Activated T-cell treated with anti-CD3 and anti-CD28 coated beads, Interleukin-2, amount 50 U/mL, for 48 hours (primary cell): Measurements from ENCODE around the gene ZNF24.

Experiments used
- DNase-seq, 2 experiments: peaks; one replicate each; pipeline ENCODE4 v3.0.0-alpha.2; 2020

Gene ZNF24

GRCh38 chr18:35343936-35344735 is at the start of gene ZNF24:
TSS of gene ZNF24 (minus strand) at chr18:35344420. CDS start at chr18:35340650, 3,770 bp downstream.
- DNase-seq, result peak; percentile 94 to 96

- DNase-seq, result no peak
These were observed 49.5 kb upstream of the ZNF24 start for GRCh38 chr18:35393716-35394115.

- DNase-seq, result no peak
These were observed 48.2 kb upstream of the ZNF24 start for GRCh38 chr18:35392375-35392774.

- DNase-seq, result no peak
These were observed 46.9 kb upstream of the ZNF24 start for GRCh38 chr18:35390951-35391700.

- no peak for DNase-seq
These were observed 44.9 kb upstream of the ZNF24 start for GRCh38 chr18:35389095-35389618.

GRCh38 chr18:35387152-35387571 is 42.9 kb upstream of the ZNF24 start:
- DNase-seq, result no peak

GRCh38 chr18:35386600-35387100 is 42.4 kb upstream of the ZNF24 start:
- peak; percentile 55 to 62 for DNase-seq

GRCh38 chr18:35383136-35383535 is 38.9 kb upstream of the ZNF24 start:
- DNase-seq, result no peak

- DNase-seq, result no peak
These were observed 35.2 kb upstream of the ZNF24 start for GRCh38 chr18:35379421-35379820.

GRCh38 chr18:35378574-35378896 is 34.3 kb upstream of the ZNF24 start:
- no peak for DNase-seq

- DNase-seq, result no peak
These were observed 33.8 kb upstream of the ZNF24 start for GRCh38 chr18:35377875-35378573.

- DNase-seq, result peak; percentile 74 to 78
These were observed 32.8 kb upstream of the ZNF24 start, which contains the start of gene ZNF396 for GRCh38 chr18:35376742-35377695. TSS of gene ZNF396 (minus strand) at chr18:35377337. CDS start at chr18:35374292, 3,045 bp downstream.

- DNase-seq, result peak in 1 of 2 experiments; percentile 36
These were observed 32.1 kb upstream of the ZNF24 start for GRCh38 chr18:35376393-35376741.

GRCh38 chr18:35374708-35375107 is 30.5 kb upstream of the ZNF24 start:
- no peak for DNase-seq

GRCh38 chr18:35371412-35372195 is 27.4 kb upstream of the ZNF24 start:
- DNase-seq, result no peak

- DNase-seq, result no peak
These were observed 24.9 kb upstream of the ZNF24 start for GRCh38 chr18:35369126-35369525.

GRCh38 chr18:35368595-35368994 is 24.4 kb upstream of the ZNF24 start:
- no peak for DNase-seq

GRCh38 chr18:35362531-35362930 is 18.3 kb upstream of the ZNF24 start:
- DNase-seq, result no peak

GRCh38 chr18:35361570-35362321 is 17.5 kb upstream of the ZNF24 start:
- DNase-seq, result no peak

- peak; percentile 61 to 63 for DNase-seq
These were observed 11.0 kb upstream of the ZNF24 start for GRCh38 chr18:35355140-35355618.
